HepG2 (cell line): ENCODE data around the gene NKD1.

ENCODE experiments used
- EZH2 ChIP-seq: conservative IDR thresholded peaks from 2 replicates; pipeline ENCODE4 v1.6.1; 2012; ENCODE audit warnings: mild to moderate bottlenecking, low read depth, low read length, moderate library complexity
- POLR2A ChIP-seq, 2 experiments: IDR thresholded peaks; 2 replicates each; pipeline ENCODE4 v1.6.1; 2011; ENCODE audit warnings: low read depth in 2 of 2, low read length in 2 of 2, mild to moderate bottlenecking in 1 of 2, moderate library complexity in 1 of 2; ENCODE audit not compliant: insufficient read depth in 1 of 2
- POLR2AphosphoS5 ChIP-seq: IDR thresholded peaks from 2 replicates; pipeline ENCODE4 v1.6.1; 2012; ENCODE audit warnings: low read depth, low read length
- RFX5 ChIP-seq: IDR thresholded peaks from 2 replicates; pipeline ENCODE4 v1.6.1; 2011; ENCODE audit warnings: low read depth, low read length, improper control_type of control experiment
- SMARCC2 ChIP-seq: fragments of 450-650 bp; IDR thresholded peaks from 2 replicates; pipeline ENCODE4 v1.6.1; 2017; ENCODE audit warnings: antibody characterized with exemption, mild to moderate bottlenecking
- SMC3 ChIP-seq: IDR thresholded peaks from 2 replicates; pipeline ENCODE4 v1.6.1; 2011; ENCODE audit warnings: low read length, improper control_type of control experiment
- TF ChIP-seq, protein P1 (sequence below): sonication (generic); formaldehyde crosslinking; IDR thresholded peaks from 2 replicates; pipeline ENCODE4 v1.5.0; 2020; ENCODE audit warnings: mild to moderate bottlenecking, missing genetic modification reagents, moderate library complexity
- TF ChIP-seq, protein P2 (sequence below): sonication (generic); formaldehyde crosslinking; IDR thresholded peaks from 2 replicates; pipeline ENCODE4 v1.8.1; 2023; ENCODE audit warnings: mild to moderate bottlenecking, missing genetic modification reagents

DNA sequence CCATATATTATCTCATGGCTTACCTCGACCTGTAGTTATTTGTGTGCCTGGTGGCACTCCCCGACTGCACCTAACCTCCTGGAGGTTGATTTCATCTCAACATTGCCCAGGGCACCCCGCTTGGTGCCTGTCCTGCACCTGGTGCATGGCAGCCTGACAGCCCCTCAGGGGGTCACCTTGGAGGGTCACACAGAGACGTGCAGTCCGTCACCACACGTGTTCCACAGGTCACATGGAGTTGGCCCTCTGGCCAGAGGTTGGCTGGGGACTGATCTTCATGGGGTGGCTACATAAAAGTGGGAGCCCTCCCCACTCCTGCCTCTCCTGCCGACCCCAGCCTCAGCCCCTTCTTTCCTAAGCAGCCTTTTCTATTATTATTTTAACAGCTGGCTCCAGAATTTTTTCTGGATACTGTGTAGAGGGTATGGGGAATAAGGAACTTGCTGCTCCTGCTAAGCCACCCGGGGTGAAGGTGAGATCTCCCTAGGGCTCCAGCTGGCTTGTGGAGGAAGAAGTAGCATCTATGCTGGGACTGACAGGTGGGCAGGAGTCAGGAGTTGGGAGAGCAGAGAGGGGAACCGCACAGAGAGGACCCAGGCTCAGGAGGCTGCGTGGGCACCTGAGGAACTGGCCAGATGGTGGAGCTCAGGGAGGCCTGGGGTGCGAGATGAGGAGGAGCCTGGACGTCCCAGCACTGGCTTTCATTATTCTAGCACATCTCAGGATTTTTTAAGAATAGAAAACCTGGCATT lies 12.5 kb upstream of the NKD1 start:
- TF ChIP-seq RFX5 (no peak), POLR2AphosphoS5 (no peak), SMARCC2 (no peak), EZH2 (no peak), SMC3 (no peak), POLR2A (IDR thresholded peaks at IDR 0.05; ENCODE audit: insufficient read depth in 1 of 2, low read depth in 2 of 2, low read length in 2 of 2) (no peak)
- TF ChIP-seq, protein P1, sequence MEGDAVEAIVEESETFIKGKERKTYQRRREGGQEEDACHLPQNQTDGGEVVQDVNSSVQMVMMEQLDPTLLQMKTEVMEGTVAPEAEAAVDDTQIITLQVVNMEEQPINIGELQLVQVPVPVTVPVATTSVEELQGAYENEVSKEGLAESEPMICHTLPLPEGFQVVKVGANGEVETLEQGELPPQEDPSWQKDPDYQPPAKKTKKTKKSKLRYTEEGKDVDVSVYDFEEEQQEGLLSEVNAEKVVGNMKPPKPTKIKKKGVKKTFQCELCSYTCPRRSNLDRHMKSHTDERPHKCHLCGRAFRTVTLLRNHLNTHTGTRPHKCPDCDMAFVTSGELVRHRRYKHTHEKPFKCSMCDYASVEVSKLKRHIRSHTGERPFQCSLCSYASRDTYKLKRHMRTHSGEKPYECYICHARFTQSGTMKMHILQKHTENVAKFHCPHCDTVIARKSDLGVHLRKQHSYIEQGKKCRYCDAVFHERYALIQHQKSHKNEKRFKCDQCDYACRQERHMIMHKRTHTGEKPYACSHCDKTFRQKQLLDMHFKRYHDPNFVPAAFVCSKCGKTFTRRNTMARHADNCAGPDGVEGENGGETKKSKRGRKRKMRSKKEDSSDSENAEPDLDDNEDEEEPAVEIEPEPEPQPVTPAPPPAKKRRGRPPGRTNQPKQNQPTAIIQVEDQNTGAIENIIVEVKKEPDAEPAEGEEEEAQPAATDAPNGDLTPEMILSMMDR (CRISPR knock-in tag): no peak
- TF ChIP-seq, protein P2, sequence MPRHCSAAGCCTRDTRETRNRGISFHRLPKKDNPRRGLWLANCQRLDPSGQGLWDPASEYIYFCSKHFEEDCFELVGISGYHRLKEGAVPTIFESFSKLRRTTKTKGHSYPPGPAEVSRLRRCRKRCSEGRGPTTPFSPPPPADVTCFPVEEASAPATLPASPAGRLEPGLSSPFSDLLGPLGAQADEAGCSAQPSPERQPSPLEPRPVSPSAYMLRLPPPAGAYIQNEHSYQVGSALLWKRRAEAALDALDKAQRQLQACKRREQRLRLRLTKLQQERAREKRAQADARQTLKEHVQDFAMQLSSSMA (CRISPR knock-in tag): no peak
